Activated T-helper 17 cell treated with anti-CD3 and anti-CD28 coated beads, Interleukin-2, amount 50 U/mL, for 72 hours (primary cell): ENCODE measurements around the gene PPIL1. TPM values are rescaled to one million over a fixed set of nuclear protein-coding genes. Genes with fewer than 3 reads are reported as not detected.

Source experiments
- ATAC-seq: fragments of 150-1000 bp; cut with Tn5 transposase; replicated peaks from 2 replicates; pipeline ENCODE4 v1.10.0; 2021; ENCODE audit warnings: mild to moderate bottlenecking, moderate library complexity
- H3K27ac Mint-ChIP-seq: one replicate; pipeline ENCODE4 v1.8.0; 2022; ENCODE audit warnings: mixed read lengths
- H3K27me3 Mint-ChIP-seq: one replicate; pipeline ENCODE4 v1.8.0; 2022; ENCODE audit warnings: mixed read lengths
- H3K36me3 Mint-ChIP-seq: one replicate; pipeline ENCODE4 v1.8.0; 2022; ENCODE audit warnings: low read depth, mild to moderate bottlenecking, mixed read lengths
- H3K4me1 Mint-ChIP-seq: one replicate; pipeline ENCODE4 v1.8.0; 2022; ENCODE audit warnings: mixed read lengths
- H3K4me3 Mint-ChIP-seq: one replicate; pipeline ENCODE4 v1.8.0; 2022; ENCODE audit warnings: mild to moderate bottlenecking, mixed read lengths
- H3K9me3 Mint-ChIP-seq: one replicate; pipeline ENCODE4 v1.8.0; 2022; ENCODE audit warnings: mixed read lengths
- total RNA-seq, 2 donors: library from RNA; stranded (reverse); gene quantifications; one replicate each; pipeline ENCODE4 v1.2.3, GENCODE V29; 2022

PPIL1 gene
- total RNA-seq, 2 donors from 2014 or later = 23.6 to 60.3 TPM

DNA sequence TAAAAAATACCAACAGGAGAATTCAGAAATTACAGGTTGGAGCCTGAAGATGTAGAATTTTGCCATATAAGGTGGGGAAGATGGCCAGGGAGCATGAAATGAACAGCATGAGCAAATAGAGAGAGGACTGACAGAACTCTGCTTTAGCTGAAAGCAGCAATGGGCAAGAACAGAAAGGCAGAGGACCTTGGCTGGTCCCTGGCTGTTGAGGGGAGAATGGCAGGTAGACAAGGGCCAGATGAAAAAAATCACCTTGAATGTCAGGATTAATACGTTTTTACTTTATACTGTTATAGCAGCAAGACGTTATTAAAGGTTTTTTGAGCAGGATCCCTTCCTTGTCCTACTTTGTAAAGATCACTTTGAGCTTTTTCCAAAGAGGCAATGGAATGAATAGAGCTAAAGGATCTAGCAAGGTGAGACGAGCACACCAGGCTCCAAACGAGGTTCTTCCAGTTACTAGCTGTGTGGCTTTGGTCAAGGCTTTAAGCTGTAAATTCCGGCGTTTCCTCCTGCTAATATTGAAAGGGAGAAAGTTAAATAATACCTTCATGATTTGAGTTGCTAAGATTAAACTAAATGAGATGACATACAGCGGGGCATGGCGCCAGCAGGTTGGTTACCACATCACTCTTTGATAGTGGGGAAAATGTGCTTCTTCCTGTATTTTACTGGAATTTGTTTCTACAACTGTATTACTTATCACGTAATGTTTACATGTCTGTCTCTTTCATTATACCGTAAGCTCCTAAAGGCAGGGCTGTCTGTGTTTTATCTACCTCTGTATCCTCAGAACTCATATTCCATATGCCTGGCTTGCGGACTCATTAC lies 776 bp downstream of the PPIL1 start:
- Mint-ChIP-seq H3K4me1 (peaks cover 23% of the 10 kb centered on the region), H3K4me3 (peak overlapping the region; percentile 93), H3K27me3 (peaks cover 5% of the 10 kb centered on the region), H3K27ac (peak overlapping the region; percentile 96), H3K36me3 (peaks cover 50% of the 10 kb centered on the region), H3K9me3 (no peaks in the 10 kb centered on the region)
- no peak for ATAC-seq

DNA sequence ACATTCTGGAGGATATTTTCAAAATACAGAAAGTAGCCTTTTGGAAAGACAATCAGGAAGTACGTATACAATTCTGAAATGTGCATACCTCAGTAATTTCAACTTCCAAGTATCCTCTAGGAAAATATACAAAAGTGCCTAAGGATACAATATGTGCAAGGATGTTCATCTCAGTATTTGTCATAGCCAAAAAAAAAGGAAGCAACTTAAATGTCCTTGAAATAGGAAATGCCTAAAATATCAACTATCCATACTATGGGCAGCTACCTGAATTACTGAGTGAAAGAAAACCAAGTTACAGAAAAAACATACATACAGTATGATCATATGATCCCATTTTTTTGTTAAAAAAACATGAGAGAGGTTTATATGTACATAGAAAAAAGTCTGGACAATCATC lies 1.5 kb downstream of the PPIL1 start:
- peak overlapping the region; percentile 93 for H3K4me3 Mint-ChIP-seq
- peaks cover 3% of the 10 kb centered on the region for H3K27me3 Mint-ChIP-seq
- no peaks in the 10 kb centered on the region for H3K9me3 Mint-ChIP-seq
- peaks cover 25% of the 10 kb centered on the region for H3K4me1 Mint-ChIP-seq
- peak overlapping the region; percentile 96 for H3K27ac Mint-ChIP-seq
- no peak for ATAC-seq
- H3K36me3 Mint-ChIP-seq = peaks cover 58% of the 10 kb centered on the region

- H3K27ac Mint-ChIP-seq = no peak overlapping the region
- H3K4me1 Mint-ChIP-seq = peaks cover 34% of the 10 kb centered on the region
- H3K27me3 Mint-ChIP-seq = no peaks in the 10 kb centered on the region
- peak overlapping the region; percentile 56 for H3K4me3 Mint-ChIP-seq
- ATAC-seq = no peak
- H3K9me3 Mint-ChIP-seq = no peaks in the 10 kb centered on the region
- peaks cover 72% of the 10 kb centered on the region for H3K36me3 Mint-ChIP-seq
These were observed 2.9 kb downstream of the PPIL1 start for GRCh38 chr6:36871686-36872085.

DNA sequence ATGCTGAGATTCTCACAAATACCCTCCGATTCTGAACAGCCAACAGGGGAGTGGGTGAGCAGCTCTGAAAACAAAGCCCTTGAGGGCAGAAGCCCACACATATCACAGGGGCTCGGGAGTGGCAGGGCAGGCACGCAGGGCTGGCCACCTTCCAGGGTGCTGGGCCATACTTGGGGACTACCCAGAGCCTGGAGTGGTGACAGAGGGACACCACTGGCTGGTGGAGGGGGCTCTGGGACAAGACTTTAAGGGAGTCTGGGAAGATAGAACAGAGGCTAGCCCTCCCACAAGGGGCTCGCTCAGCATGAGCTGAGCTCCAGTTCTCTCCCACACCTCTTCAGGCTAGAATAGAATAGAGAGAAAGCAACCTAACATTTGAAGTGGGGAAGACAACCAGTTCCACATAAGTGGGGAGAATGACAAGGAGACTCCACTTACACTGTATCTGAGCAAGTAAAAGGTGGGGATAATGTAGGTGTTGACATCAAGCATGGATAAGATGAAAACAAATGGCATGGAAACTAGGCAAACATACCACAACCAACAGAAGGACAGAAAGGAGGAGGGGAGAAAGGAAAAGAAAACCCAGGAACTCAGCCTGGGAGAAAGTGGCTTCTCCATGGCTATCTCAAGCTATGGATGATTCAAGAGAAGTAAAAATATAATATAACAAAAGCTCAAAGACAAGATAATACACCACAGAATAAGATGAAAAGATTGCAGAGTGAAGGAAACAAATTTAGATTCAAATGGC lies 7.0 kb downstream of the PPIL1 start:
- Mint-ChIP-seq H3K27me3 (no peaks in the 10 kb centered on the region), H3K4me3 (peak overlapping the region; percentile 3), H3K9me3 (no peaks in the 10 kb centered on the region), H3K4me1 (peaks cover 59% of the 10 kb centered on the region), H3K27ac (peak overlapping the region; percentile 1), H3K36me3 (peaks cover 94% of the 10 kb centered on the region)
- ATAC-seq = no peak

DNA sequence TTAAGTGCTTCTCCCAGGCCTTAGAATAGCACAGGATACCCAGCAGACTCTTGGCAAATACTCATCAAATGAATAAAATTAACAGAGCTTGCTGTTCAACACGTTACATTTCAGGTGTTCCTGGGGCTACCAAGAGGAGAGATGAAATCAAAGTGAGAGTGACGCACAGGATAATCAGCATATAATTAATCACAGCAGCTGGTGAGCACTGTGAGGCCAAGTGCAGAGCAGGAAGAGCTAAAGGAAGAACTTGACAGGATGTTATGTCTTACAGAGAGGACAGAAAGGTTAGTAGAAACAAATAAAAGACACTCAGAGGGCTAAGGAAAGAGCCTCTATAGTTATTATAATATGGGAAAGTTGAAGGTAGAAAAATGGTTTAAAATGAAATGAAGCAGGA lies 8.8 kb downstream of the PPIL1 start:
- Mint-ChIP-seq H3K9me3 (no peaks in the 10 kb centered on the region), H3K36me3 (peaks cover 100% of the 10 kb centered on the region), H3K4me1 (peaks cover 54% of the 10 kb centered on the region), H3K4me3 (peak overlapping the region; percentile 37), H3K27ac (peak overlapping the region; percentile 71), H3K27me3 (no peaks in the 10 kb centered on the region)
- peak; percentile 42 for ATAC-seq

DNA sequence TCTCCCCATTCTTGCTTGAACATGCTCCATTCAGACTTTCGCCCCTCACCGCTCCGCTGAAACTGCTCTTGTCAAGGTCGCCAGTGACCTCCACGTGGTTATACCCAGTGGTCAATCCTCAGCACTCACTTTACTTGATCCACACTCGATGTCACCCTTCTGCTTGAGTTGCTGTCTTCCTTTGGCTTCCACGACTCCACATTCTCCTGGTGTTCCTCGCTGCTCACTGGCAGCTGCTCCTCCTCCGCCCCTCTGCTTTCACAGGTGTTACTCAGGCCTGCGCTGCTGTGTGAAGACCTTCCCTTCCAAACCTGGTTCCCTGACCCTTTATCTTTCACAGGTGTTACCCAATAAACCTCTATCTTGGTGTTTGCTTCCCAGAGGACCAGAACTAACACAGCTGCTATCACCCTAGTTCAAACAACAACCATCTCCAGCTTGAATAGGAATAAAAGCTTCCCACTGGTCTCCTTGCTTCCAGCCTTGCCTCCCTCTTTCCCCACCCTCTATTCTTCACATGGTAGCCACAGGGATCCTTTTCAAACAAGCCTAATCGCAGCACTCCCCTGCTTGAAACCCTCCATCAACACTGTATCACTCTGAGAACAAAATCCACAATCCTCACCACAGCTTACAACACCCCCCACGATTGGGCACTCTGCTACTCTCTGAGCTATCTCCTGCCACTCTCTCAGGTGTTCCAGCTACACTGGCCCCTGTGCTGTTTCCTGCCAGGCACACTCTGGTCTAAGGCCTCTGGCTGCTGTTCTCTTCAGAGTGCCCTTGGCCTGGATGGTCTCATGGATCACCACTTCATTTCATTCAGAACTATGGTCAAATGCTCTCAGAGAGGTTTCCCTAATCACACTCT lies 10.7 kb downstream of the PPIL1 start:
- Mint-ChIP-seq H3K27me3 (no peaks in the 10 kb centered on the region), H3K4me1 (peaks cover 48% of the 10 kb centered on the region), H3K4me3 (peak overlapping the region; percentile 59), H3K9me3 (no peaks in the 10 kb centered on the region), H3K36me3 (peaks cover 96% of the 10 kb centered on the region), H3K27ac (peak overlapping the region; percentile 88)
- ATAC-seq = no peak

DNA sequence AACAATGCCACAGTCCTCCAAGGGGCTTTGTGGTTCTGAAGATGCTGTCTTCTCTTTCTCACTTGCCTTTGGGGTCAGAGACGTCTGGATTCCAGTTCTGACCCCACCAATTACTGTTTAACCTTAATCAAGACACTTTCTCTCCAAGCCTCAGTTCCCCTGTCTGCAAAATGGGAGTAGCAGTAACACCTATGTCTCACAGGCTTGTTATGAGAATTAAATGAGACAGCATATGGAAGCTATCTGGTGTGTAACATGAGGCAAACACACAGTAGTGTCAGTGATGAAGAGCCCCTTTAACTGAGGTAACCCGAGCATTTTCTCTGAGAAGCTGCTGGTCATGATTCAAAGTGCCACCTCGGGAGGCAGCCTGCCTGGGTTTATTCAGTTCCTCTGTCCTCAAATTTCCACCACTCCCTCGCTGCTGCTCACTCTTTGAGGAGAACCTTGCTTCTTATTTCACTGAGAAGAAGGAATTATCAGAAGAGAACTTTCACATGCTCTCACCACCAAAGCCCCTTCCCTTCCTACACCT lies 11.7 kb downstream of the PPIL1 start:
- no peaks in the 10 kb centered on the region for H3K9me3 Mint-ChIP-seq
- H3K27me3 Mint-ChIP-seq = no peaks in the 10 kb centered on the region
- peak overlapping the region; percentile 88 for H3K27ac Mint-ChIP-seq
- peak; percentile 15 for ATAC-seq
- peaks cover 47% of the 10 kb centered on the region for H3K4me1 Mint-ChIP-seq
- H3K36me3 Mint-ChIP-seq = peaks cover 96% of the 10 kb centered on the region
- peak overlapping the region; percentile 59 for H3K4me3 Mint-ChIP-seq

- H3K4me3 Mint-ChIP-seq = peak overlapping the region; percentile 59
- H3K4me1 Mint-ChIP-seq = peaks cover 41% of the 10 kb centered on the region
- peaks cover 96% of the 10 kb centered on the region for H3K36me3 Mint-ChIP-seq
- no peaks in the 10 kb centered on the region for H3K27me3 Mint-ChIP-seq
- no peaks in the 10 kb centered on the region for H3K9me3 Mint-ChIP-seq
- ATAC-seq = peak; percentile 84
- H3K27ac Mint-ChIP-seq = peak overlapping the region; percentile 88
These were observed 12.3 kb downstream of the PPIL1 start for GRCh38 chr6:36862164-36862847.

DNA sequence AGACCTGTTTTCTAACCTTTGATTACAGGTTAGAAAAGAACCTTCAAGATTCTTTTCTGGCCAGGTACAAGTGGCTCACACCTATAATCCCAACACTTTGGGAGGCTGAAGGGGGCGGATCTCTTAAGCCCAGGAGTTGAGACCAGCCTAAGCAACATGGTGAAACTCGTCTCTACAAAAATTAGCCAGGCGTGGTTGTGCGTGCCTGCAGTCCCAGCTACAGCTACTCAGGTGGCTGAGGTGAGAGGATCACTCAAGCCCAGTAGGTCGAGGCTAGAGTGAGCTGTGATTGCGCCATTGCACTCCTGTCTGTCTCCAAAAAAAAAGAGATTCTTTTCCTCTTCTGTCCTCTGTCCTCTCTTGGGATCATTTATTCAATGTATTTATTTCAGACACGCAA lies 14.5 kb downstream of the PPIL1 start:
- ATAC-seq = no peak
- H3K27me3 Mint-ChIP-seq = no peaks in the 10 kb centered on the region
- no peak overlapping the region for H3K27ac Mint-ChIP-seq
- H3K9me3 Mint-ChIP-seq = no peaks in the 10 kb centered on the region
- peaks cover 96% of the 10 kb centered on the region for H3K36me3 Mint-ChIP-seq
- H3K4me3 Mint-ChIP-seq = no peak overlapping the region
- peaks cover 30% of the 10 kb centered on the region for H3K4me1 Mint-ChIP-seq

DNA sequence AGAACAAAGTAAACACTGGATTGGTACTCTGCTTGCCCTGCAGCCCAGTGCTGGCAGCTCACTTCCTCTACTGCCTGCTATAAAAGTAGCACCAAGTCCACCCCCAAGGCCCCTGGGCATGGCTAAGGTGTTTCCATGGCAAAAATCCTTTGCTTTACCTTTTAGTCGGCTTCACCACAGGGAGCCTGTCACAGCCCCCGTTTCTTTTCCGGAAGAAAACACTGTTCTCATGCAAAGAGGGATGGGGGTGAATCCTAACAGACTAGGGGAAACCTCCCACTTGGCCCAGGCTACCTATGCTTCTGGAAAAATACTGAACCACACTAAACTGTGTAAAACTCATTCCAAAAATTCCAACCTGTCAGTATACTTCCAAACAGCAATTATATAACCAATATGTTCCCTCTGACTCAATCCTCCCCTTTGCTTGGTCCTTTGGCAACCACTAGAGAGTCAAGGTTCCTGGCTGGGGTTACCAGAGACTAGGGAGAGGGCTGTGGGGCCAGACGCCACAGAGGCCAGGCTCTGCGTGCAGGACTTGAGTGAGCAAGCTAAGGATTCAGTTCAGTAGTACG lies 16.1 kb downstream of the PPIL1 start:
- Mint-ChIP-seq H3K27ac (peak overlapping the region; percentile 20), H3K36me3 (peaks cover 96% of the 10 kb centered on the region), H3K4me3 (no peak overlapping the region), H3K4me1 (peaks cover 17% of the 10 kb centered on the region), H3K27me3 (no peaks in the 10 kb centered on the region), H3K9me3 (no peaks in the 10 kb centered on the region)
- ATAC-seq = no peak

DNA sequence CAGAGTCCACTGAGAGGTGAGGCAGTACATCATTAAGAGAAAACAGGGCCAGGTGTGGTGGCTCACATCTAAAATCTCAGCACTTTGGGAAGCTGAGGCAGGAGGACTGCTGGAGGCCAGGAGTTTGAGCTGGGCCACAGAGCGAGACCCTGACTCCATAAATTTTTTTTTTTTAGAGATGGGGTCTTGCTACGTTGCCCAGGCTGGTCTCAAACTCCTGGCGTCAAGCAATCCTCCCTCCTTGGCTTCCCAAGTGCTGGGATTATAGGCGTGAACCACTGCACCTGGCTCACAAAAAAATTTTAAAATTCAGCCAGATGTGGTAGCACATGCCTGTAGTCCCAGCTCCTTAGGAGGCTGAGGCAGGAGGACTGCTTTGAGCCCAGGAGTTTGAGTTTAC lies 17.3 kb downstream of the PPIL1 start:
- no peak overlapping the region for H3K4me3 Mint-ChIP-seq
- peaks cover 96% of the 10 kb centered on the region for H3K36me3 Mint-ChIP-seq
- no peak overlapping the region for H3K27ac Mint-ChIP-seq
- no peak for ATAC-seq
- no peaks in the 10 kb centered on the region for H3K9me3 Mint-ChIP-seq
- H3K4me1 Mint-ChIP-seq = peaks cover 10% of the 10 kb centered on the region
- no peaks in the 10 kb centered on the region for H3K27me3 Mint-ChIP-seq

DNA sequence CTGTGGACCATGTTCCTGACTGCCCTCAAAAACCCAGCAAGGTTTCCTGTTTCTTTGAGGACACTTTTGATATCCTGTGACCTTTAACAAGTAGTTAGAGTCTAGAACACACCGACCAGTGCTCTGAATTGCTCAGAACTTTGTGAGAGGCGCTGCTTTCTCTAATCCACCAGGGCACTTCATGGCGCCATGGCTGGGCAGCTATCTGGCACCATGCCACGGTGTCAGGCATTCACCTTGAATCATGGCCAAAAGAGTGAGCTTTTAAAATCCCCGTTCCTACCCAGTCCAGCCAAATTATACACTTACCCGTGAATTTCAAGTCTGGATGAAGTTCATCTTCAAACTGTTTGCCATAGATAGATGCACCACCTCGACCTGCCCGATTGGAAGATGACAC lies 18.3 kb downstream of the PPIL1 start:
- no peaks in the 10 kb centered on the region for H3K9me3 Mint-ChIP-seq
- H3K4me3 Mint-ChIP-seq = no peak overlapping the region
- ATAC-seq = no peak
- H3K36me3 Mint-ChIP-seq = peaks cover 85% of the 10 kb centered on the region
- H3K4me1 Mint-ChIP-seq = peaks cover 9% of the 10 kb centered on the region
- no peaks in the 10 kb centered on the region for H3K27me3 Mint-ChIP-seq
- H3K27ac Mint-ChIP-seq = no peak overlapping the region

DNA sequence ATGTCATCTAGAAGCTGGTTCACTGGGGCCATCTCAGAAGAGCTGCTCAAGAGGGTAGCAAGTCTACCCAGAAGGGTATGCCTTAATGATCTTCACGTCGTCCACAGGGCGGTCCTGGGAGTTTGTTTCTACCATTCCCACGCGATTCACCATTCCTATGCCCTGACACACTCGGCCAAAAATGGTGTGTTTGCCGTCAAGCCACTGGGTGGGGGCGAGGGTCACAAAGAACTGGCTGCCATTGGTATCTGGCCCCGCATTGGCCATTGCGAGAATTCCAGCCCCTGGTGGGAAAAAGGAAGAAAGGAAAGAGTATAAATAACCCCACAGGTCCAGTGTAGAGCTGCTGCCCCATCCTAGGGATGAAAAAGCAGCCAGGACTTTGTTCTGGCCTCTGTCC lies 18.9 kb downstream of the PPIL1 start:
- no peak overlapping the region for H3K4me3 Mint-ChIP-seq
- H3K27me3 Mint-ChIP-seq = no peaks in the 10 kb centered on the region
- peaks cover 9% of the 10 kb centered on the region for H3K4me1 Mint-ChIP-seq
- peaks cover 85% of the 10 kb centered on the region for H3K36me3 Mint-ChIP-seq
- no peak for ATAC-seq
- no peaks in the 10 kb centered on the region for H3K9me3 Mint-ChIP-seq
- H3K27ac Mint-ChIP-seq = no peak overlapping the region
